VCaP (cell line): ENCODE data around the gene DPCD.

Source experiments
- H3K27ac ChIP-seq: fragments of 450-650 bp; 2 replicates; pipeline ENCODE4 v1.5.1; 2017
- CTCF ChIP-seq: fragments of 450-650 bp; conservative IDR thresholded peaks from 2 replicates; pipeline ENCODE4 v1.5.1; 2017; ENCODE audit warnings: mild to moderate bottlenecking, moderate library complexity

The DPCD gene

DNA sequence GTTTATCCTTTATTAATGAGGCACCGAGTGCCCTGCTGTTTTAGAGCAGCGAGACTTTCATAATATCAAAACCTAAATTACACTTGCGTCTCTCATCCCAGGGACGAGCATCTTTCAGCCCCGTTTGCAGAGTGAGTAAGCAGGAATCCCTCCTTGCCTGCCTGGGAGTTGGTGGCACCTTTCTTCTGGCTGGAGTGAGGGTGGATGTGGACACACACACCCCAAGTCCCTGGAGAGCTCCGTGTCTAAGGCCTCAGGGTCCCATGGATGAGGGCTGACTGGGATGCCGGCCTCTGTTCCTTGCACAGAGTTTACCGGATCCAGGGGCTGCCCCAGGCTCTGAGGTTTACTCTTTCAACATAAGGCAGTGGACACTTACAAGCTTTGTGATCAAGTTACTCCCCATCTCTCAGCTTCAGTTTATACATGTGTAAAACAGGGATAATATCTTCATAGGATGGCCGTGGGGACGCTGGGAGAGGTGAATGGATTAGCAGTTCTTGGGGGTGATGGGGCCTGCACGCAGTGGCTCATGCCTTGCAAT, 24.6 kb upstream of the DPCD start:
- H3K27ac ChIP-seq: no peak overlapping the region
- no peak for TF ChIP-seq CTCF

GRCh38 chr10:101564490-101564991, 23.6 kb upstream of the DPCD start:
- H3K27ac ChIP-seq: no peak overlapping the region
- no peak for TF ChIP-seq CTCF

- TF ChIP-seq CTCF: no peak
- H3K27ac ChIP-seq: no peak overlapping the region
Measured at GRCh38 chr10:101565370-101565900, 22.7 kb upstream of the DPCD start.

GRCh38 chr10:101565936-101566332, 22.2 kb upstream of the DPCD start:
- no peak for TF ChIP-seq CTCF
- H3K27ac ChIP-seq: no peak overlapping the region

DNA sequence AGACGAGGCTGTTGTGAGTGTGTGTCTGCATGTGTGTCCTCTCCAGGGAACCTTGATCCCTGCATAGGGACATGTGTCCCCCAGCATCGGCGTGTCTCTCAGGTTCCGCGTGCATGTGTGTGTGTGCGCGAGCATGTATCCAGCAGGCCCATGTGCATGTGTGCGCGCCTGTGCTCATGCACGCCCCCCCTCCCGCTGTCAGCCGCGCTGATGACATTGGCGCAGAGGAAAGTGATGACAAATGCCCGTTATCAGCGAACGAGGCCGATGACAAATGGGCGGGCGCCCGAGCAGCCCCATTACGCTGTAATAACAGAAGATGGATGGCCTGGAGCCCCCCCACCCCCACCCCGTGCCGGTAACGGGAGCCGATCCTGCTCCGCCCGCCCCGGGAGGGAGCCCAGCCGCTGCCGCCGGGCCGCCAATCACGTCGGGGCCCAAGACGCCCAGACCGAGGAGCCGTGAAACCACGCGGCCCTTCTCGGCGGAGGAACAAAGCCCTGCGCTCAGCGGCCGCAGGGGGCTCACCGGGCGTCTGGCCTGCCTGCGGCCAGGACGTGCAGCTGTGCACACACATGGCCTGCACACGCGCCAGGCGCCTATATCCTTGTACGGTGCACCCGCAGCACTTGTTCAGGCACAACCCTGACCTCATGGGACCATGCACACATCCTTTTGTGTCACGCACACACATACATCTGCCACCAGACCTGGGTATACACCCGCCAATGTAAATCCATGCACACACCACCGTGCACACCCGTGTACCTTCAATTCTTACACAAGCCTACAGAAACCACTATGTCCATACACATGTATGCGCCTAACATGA, 21.6 kb upstream of the DPCD start:
- no peak for TF ChIP-seq CTCF
- H3K27ac ChIP-seq: no peak overlapping the region

DNA sequence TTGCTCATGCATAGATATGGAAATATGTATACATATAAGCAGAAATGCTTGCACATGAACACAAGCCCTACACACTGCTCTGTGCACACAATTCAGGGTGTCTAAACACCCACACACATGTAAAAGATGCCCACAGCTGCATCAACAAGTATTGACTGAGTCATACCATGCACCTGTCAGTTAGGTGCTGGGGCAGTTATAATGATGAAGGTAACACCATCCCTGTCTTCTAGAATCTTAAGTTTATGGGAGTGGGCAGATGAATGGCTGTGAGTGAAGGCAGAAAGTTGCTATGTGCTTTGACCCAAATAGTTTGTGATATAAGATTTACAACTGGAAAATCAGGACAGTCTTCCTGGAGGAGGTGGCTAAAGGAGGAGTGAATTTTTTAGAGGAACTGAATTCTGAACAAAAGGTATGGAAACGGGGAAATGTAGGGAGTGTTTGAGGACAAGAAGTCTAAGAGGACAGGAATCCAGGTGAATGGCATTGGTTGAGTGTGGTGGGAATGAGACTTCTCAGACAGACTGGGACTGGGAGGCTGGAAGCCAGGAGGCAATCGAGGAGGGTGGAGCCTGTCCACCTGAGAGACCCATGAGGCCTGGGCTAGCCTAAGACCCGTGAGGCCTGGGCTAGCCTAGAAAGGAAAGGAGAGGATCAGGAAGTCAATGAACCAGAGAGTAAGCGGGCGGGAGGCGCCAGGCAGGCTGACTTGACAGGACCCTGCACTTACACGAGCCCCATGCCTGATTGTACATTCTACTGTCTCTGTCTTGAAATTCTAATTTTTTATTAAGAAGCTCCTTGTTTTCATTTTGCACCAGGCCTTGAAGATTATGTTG, 20.7 kb upstream of the DPCD start:
- TF ChIP-seq CTCF: no peak
- no peak overlapping the region for H3K27ac ChIP-seq
